ENCODE data around the gene MSH6. TPM values are rescaled to one million over a fixed set of nuclear protein-coding genes. Genes with fewer than 3 reads are reported as not detected.

MSH6 gene
- total and polyA plus RNA-seq, 9 of the 15 experiments (the other 6 are each of a cell fraction or from before 2014, with no cell fraction given): 15.3 to 147 (median 80.5) TPM

DNA sequence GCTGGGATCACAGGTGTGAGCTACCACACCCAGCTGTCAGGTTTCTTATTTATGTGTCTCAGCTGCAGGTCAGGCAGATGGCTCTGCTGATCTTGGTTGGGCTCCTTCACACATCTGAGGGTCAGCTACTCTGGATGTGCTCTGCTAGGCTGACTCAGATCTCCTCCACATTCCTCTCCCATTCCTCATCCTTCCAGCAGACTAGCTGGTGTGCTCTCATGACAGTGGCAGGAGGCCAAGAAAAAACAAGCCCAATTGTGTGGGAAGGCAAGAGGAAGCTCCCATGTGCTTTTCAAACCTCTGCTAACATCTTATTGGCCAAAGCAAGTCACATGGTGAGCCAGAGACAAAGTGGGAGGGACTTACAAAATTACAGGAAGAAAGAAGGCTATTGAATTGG, 11.7 kb upstream of the MSH6 start (continued):
- no peak for TF ChIP-seq STAT5B (CRISPR knock-in tag; IDR thresholded peaks at IDR 0.05)
- TF ChIP-seq, protein P1, sequence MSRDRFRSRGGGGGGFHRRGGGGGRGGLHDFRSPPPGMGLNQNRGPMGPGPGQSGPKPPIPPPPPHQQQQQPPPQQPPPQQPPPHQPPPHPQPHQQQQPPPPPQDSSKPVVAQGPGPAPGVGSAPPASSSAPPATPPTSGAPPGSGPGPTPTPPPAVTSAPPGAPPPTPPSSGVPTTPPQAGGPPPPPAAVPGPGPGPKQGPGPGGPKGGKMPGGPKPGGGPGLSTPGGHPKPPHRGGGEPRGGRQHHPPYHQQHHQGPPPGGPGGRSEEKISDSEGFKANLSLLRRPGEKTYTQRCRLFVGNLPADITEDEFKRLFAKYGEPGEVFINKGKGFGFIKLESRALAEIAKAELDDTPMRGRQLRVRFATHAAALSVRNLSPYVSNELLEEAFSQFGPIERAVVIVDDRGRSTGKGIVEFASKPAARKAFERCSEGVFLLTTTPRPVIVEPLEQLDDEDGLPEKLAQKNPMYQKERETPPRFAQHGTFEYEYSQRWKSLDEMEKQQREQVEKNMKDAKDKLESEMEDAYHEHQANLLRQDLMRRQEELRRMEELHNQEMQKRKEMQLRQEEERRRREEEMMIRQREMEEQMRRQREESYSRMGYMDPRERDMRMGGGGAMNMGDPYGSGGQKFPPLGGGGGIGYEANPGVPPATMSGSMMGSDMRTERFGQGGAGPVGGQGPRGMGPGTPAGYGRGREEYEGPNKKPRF (IDR thresholded peaks at IDR 0.05; ENCODE audit: low read depth, low read length): no peak
- peak; percentile 37; the same call in 1 of the 2 replicates for TF ChIP-seq L3MBTL2 (IDR thresholded peaks at IDR 0.05)
- no peak for TF ChIP-seq SIRT6 (IDR thresholded peaks at IDR 0.05; ENCODE audit: low read depth, low read length)
- no peak for TF ChIP-seq PRMT5 (CRISPR knock-in tag; IDR thresholded peaks at IDR 0.05)
- no peak for TF ChIP-seq TFE3 (CRISPR knock-in tag; IDR thresholded peaks at IDR 0.05)
- peak; percentile 74 for TF ChIP-seq NFIC (IDR thresholded peaks at IDR 0.05)
- no peak for TF ChIP-seq CC2D1A (IDR thresholded peaks at IDR 0.05)
- TF ChIP-seq, protein P2, sequence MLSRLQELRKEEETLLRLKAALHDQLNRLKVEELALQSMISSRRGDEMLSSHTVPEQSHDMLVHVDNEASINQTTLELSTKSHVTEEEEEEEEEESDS (CRISPR knock-in tag; IDR thresholded peaks at IDR 0.05): no peak
- peak in 1 of 2 experiments; percentile 71; a peak in 2 of 3 replicates for TF ChIP-seq CBX3 (IDR thresholded peaks at IDR 0.05; ENCODE audit: borderline replicate concordance in 1 of 2, low read length in 2 of 2)
- no peak for TF ChIP-seq HDAC2 (IDR thresholded peaks at IDR 0.05)
- TF ChIP-seq, protein P3, sequence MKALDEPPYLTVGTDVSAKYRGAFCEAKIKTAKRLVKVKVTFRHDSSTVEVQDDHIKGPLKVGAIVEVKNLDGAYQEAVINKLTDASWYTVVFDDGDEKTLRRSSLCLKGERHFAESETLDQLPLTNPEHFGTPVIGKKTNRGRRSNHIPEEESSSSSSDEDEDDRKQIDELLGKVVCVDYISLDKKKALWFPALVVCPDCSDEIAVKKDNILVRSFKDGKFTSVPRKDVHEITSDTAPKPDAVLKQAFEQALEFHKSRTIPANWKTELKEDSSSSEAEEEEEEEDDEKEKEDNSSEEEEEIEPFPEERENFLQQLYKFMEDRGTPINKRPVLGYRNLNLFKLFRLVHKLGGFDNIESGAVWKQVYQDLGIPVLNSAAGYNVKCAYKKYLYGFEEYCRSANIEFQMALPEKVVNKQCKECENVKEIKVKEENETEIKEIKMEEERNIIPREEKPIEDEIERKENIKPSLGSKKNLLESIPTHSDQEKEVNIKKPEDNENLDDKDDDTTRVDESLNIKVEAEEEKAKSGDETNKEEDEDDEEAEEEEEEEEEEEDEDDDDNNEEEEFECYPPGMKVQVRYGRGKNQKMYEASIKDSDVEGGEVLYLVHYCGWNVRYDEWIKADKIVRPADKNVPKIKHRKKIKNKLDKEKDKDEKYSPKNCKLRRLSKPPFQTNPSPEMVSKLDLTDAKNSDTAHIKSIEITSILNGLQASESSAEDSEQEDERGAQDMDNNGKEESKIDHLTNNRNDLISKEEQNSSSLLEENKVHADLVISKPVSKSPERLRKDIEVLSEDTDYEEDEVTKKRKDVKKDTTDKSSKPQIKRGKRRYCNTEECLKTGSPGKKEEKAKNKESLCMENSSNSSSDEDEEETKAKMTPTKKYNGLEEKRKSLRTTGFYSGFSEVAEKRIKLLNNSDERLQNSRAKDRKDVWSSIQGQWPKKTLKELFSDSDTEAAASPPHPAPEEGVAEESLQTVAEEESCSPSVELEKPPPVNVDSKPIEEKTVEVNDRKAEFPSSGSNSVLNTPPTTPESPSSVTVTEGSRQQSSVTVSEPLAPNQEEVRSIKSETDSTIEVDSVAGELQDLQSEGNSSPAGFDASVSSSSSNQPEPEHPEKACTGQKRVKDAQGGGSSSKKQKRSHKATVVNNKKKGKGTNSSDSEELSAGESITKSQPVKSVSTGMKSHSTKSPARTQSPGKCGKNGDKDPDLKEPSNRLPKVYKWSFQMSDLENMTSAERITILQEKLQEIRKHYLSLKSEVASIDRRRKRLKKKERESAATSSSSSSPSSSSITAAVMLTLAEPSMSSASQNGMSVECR (CRISPR knock-in tag; IDR thresholded peaks at IDR 0.05): no peak
- no peak for TF ChIP-seq MTA1 (IDR thresholded peaks at IDR 0.05; ENCODE audit: borderline replicate concordance)
- TF ChIP-seq ZNF197 (CRISPR knock-in tag; IDR thresholded peaks at IDR 0.05; ENCODE audit: low read depth): no peak
- no peak for TF ChIP-seq ZNF217 (CRISPR knock-in tag; IDR thresholded peaks at IDR 0.05)
- TF ChIP-seq CREM (IDR thresholded peaks at IDR 0.05; ENCODE audit: low read depth): no peak
- no peak for TF ChIP-seq KAT8 (IDR thresholded peaks at IDR 0.05; ENCODE audit: low read depth)
